ENCODE data around the gene KCNQ1OT1.

DNA sequence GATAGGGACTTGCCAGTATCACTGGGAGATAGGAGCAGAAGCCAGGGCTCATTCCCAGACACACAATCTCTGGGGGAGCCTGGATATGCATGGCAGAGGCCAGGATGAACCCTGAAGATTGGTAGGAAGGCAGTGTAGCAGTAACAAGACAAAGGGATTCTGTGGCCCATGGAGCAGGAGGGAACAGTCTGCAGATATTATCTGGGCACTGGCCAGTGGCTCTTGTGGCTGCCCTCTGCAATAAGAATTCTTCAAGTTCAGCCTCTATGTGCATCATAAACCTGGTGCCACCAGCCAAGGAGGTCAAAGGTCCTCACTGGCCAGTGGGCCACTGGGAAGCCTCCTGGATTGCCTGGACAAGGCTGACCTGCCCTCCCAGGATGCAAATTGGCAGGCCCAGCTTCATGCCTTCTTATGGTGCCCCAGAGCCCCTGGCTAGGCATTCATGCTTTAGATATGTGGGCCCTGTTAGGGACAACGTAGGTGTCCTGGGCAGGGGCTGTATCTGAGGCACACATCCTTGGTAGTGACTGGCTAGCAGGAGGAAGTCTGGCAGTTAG, 29.2 kb downstream of the KCNQ1OT1 start:
- TF ChIP-seq NR1H2 (CRISPR knock-in tag; IDR thresholded peaks at IDR 0.05) (no peak), CTCF (IDR thresholded peaks at IDR 0.05) (no peak), ZNF671 (CRISPR knock-in tag; IDR thresholded peaks at IDR 0.05) (no peak), CREB1 (CRISPR knock-in tag; IDR thresholded peaks at IDR 0.05) (no peak), EMX1 (CRISPR knock-in tag; IDR thresholded peaks at IDR 0.05) (no peak), ELF4 (CRISPR knock-in tag; IDR thresholded peaks at IDR 0.05; ENCODE audit: low read depth) (no peak)
- TF ChIP-seq, protein P1, sequence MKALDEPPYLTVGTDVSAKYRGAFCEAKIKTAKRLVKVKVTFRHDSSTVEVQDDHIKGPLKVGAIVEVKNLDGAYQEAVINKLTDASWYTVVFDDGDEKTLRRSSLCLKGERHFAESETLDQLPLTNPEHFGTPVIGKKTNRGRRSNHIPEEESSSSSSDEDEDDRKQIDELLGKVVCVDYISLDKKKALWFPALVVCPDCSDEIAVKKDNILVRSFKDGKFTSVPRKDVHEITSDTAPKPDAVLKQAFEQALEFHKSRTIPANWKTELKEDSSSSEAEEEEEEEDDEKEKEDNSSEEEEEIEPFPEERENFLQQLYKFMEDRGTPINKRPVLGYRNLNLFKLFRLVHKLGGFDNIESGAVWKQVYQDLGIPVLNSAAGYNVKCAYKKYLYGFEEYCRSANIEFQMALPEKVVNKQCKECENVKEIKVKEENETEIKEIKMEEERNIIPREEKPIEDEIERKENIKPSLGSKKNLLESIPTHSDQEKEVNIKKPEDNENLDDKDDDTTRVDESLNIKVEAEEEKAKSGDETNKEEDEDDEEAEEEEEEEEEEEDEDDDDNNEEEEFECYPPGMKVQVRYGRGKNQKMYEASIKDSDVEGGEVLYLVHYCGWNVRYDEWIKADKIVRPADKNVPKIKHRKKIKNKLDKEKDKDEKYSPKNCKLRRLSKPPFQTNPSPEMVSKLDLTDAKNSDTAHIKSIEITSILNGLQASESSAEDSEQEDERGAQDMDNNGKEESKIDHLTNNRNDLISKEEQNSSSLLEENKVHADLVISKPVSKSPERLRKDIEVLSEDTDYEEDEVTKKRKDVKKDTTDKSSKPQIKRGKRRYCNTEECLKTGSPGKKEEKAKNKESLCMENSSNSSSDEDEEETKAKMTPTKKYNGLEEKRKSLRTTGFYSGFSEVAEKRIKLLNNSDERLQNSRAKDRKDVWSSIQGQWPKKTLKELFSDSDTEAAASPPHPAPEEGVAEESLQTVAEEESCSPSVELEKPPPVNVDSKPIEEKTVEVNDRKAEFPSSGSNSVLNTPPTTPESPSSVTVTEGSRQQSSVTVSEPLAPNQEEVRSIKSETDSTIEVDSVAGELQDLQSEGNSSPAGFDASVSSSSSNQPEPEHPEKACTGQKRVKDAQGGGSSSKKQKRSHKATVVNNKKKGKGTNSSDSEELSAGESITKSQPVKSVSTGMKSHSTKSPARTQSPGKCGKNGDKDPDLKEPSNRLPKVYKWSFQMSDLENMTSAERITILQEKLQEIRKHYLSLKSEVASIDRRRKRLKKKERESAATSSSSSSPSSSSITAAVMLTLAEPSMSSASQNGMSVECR (CRISPR knock-in tag; IDR thresholded peaks at IDR 0.05; ENCODE audit: borderline replicate concordance), result no peak
